T-helper 1 cell treated with Interleukin-12 subunit alpha and Interleukin-12 subunit beta and Interleukin-4 antibody, amounts not matched to agents 30 μg/mL and 1 μg/mL, for 36 hours (primary cell): ENCODE data around the gene CHST15.
"Not testable (repeated sequence)": the region's sequence is repeated elsewhere in the genome, so short reads cannot be mapped to it uniquely, and the experiment has no call there.

ENCODE experiments used
- H3K27ac Mint-ChIP-seq: one replicate; pipeline ENCODE4 v1.8.0; 2021; ENCODE audit warnings: mild to moderate bottlenecking, mixed read lengths
- H3K27me3 Mint-ChIP-seq: one replicate; pipeline ENCODE4 v1.8.0; 2021; ENCODE audit warnings: low read depth, mixed read lengths
- H3K36me3 Mint-ChIP-seq: one replicate; pipeline ENCODE4 v1.8.0; 2021; ENCODE audit warnings: low read depth, mixed read lengths
- H3K4me1 Mint-ChIP-seq: one replicate; pipeline ENCODE4 v1.8.0; 2021; ENCODE audit warnings: low read depth, mixed read lengths
- H3K4me3 Mint-ChIP-seq: one replicate; pipeline ENCODE4 v1.8.0; 2021; ENCODE audit warnings: mild to moderate bottlenecking, moderate library complexity, mixed read lengths
- H3K9me3 Mint-ChIP-seq: one replicate; pipeline ENCODE4 v1.8.0; 2021; ENCODE audit warnings: mixed read lengths

Gene CHST15

GRCh38 chr10:124035306-124035927 lies 58.0 kb downstream of the CHST15 start:
- H3K9me3 Mint-ChIP-seq, result no peaks in the 10 kb centered on the region
- H3K27me3 Mint-ChIP-seq, result peaks cover 4% of the 10 kb centered on the region
- H3K4me3 Mint-ChIP-seq, result peak overlapping the region; percentile 63
- peaks cover 20% of the 10 kb centered on the region for H3K4me1 Mint-ChIP-seq
- peak overlapping the region; percentile 76 for H3K27ac Mint-ChIP-seq
- H3K36me3 Mint-ChIP-seq, result no peaks in the 10 kb centered on the region

GRCh38 chr10:124034576-124035305 lies 58.7 kb downstream of the CHST15 start:
- peaks cover 20% of the 10 kb centered on the region for H3K4me1 Mint-ChIP-seq
- H3K27ac Mint-ChIP-seq, H3K4me3 Mint-ChIP-seq, H3K36me3 Mint-ChIP-seq, H3K27me3 Mint-ChIP-seq, H3K9me3 Mint-ChIP-seq: not testable (repeated sequence)

DNA sequence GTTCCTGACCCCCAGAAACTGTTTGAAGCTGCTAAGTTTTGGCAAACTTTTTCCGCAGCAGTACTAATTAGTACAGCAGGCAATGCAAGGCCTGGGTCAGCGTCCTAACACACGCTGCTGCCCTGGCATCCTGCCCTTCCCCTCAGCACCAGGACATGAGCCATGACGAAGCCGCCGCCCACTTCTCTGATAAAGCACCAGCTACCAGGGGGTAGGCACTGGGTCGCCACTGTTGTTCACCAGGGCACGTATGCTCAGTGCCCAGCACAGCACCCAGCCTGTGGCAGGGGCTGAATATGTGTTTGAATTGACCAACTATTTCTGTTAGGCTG lies 59.5 kb downstream of the CHST15 start:
- Mint-ChIP-seq H3K27ac (no peak overlapping the region), H3K27me3 (peaks cover 4% of the 10 kb centered on the region), H3K9me3 (no peaks in the 10 kb centered on the region), H3K4me3 (no peak overlapping the region), H3K36me3 (no peaks in the 10 kb centered on the region), H3K4me1 (peaks cover 19% of the 10 kb centered on the region)

DNA sequence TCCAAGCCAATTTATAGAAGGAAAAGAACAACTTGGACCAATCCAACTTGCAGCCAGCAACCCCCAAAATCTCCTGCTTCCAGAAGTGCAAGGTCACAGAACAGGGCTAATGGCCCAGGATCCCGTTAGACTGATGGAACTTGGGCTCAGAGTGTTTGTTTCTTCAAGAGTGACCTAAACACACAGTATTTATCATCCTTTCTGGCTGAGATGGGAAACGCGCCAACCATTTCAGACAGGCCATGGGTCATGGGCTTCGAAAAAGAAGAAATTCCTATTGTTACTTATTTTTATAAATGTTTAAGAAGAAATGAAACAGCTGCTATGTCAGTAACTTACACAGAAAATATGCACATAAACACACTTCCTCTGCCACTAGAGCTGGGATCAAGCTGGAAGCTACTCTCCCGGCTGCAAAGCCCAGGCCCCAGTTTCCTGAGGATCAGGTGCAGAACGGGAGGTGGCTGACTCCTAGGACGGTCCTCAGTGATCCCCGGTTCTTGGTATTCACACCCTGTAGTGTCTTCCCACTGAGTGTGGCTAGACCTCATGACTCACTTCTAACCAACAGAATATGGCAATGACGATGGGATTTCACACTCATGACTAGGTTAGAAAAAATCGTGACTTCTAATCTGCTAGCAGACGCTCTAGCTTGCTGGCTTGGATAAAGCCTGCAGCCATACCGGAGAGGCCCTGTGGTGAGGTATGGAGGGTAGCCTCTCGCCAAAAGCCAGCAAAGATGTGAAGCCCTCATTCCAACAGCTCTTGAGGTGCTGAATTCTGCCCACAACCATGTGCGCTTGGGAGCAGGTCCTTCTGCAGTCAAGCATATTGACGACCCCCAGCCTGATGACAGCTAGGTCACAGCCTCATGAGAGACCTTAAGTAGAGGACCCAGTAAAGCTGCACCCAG lies 60.2 kb downstream of the CHST15 start:
- Mint-ChIP-seq H3K4me3 (no peak overlapping the region), H3K9me3 (no peaks in the 10 kb centered on the region), H3K27me3 (peaks cover 4% of the 10 kb centered on the region), H3K36me3 (no peaks in the 10 kb centered on the region), H3K4me1 (peaks cover 18% of the 10 kb centered on the region), H3K27ac (no peak overlapping the region)

GRCh38 chr10:124032087-124032935 lies 61.1 kb downstream of the CHST15 start:
- Mint-ChIP-seq H3K9me3 (no peaks in the 10 kb centered on the region), H3K4me3 (no peak overlapping the region), H3K27ac (no peak overlapping the region), H3K36me3 (no peaks in the 10 kb centered on the region), H3K27me3 (peaks cover 4% of the 10 kb centered on the region), H3K4me1 (peaks cover 18% of the 10 kb centered on the region)

DNA sequence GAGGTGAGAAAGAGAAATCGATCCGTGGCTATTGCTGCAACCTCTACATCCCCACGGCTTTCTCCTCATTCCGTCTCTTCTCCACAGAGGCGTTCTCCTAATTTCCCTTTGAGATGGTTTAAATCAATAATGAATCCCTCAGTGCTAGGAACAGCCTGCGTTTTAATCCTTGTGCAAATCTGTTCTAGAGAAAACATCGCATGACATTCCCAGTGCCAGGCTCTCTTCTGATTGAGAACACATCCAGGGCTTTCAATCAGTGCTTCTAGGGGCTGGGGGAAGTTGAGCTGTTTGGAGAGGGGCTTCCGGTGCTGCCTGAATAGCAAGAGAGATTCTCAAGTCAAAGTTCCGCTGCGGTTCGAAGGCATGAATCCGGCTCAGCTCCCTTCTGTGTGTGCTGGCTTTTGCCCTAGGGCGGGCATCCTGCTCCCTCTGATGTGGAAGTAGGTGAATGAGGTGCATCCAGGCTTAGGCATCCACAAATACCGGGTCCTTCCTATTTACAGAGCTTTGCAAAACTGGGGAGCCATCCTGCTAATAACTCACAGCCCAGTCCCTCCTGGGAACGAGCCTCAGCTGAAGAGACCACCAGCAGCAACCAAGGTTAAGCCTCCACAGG lies 62.8 kb downstream of the CHST15 start:
- no peak overlapping the region for H3K4me3 Mint-ChIP-seq
- H3K27me3 Mint-ChIP-seq, result peaks cover 4% of the 10 kb centered on the region
- H3K27ac Mint-ChIP-seq, result no peak overlapping the region
- H3K36me3 Mint-ChIP-seq, result no peaks in the 10 kb centered on the region
- H3K9me3 Mint-ChIP-seq, result no peaks in the 10 kb centered on the region
- H3K4me1 Mint-ChIP-seq, result peaks cover 10% of the 10 kb centered on the region

DNA sequence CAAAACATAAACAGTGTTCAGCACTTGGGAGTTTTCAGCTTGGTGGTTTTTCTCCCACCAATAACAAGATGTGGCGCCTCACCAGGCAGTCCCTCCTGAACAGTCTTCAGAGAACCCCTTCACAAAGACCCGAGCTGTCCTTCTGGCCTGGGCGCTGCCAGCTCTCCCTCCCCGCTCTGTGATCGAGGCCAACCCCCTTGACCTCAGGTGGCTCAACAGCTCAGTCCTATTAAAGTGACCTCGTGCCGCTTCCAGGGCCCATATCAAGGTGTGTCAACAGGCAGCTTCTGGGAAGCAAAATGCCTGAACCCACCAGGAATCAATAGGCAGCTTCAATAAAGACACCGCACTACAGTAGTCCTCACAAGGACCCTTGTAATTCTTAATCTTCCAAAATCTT lies 63.3 kb downstream of the CHST15 start:
- no peaks in the 10 kb centered on the region for H3K36me3 Mint-ChIP-seq
- H3K27ac Mint-ChIP-seq, result no peak overlapping the region
- H3K9me3 Mint-ChIP-seq, result no peaks in the 10 kb centered on the region
- peaks cover 12% of the 10 kb centered on the region for H3K4me1 Mint-ChIP-seq
- no peak overlapping the region for H3K4me3 Mint-ChIP-seq
- H3K27me3 Mint-ChIP-seq, result peaks cover 4% of the 10 kb centered on the region

- Mint-ChIP-seq H3K27ac (no peak overlapping the region), H3K4me1 (peaks cover 15% of the 10 kb centered on the region), H3K36me3 (no peaks in the 10 kb centered on the region), H3K27me3 (peaks cover 4% of the 10 kb centered on the region), H3K9me3 (no peaks in the 10 kb centered on the region), H3K4me3 (no peak overlapping the region)
Observed at GRCh38 chr10:124029559-124029958, 63.8 kb downstream of the CHST15 start.

- H3K27me3 Mint-ChIP-seq, result peaks cover 4% of the 10 kb centered on the region
- no peaks in the 10 kb centered on the region for H3K9me3 Mint-ChIP-seq
- peaks cover 11% of the 10 kb centered on the region for H3K4me1 Mint-ChIP-seq
- H3K4me3 Mint-ChIP-seq, result no peak overlapping the region
- no peak overlapping the region for H3K27ac Mint-ChIP-seq
- no peaks in the 10 kb centered on the region for H3K36me3 Mint-ChIP-seq
Observed at GRCh38 chr10:124028700-124029480, 64.5 kb downstream of the CHST15 start.

DNA sequence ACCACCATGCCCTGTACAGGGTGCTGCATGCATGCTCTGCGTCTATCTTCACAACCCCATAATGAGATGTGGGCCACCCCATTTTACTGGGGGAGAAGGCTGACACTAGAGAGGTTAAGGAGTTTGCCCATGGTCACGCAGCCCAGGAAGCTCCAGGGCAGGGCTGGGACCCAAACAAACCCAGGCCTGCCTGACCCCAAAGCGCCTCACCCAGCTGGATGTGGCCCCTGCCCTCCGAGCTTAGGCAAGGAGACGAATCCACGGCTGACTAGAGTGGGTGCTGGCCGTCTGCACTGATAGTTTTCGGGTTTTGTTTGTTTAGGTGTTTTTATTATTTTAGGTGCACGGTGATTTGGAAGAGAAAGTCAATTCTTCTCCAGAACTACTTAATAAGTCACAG lies 65.7 kb downstream of the CHST15 start:
- no peak overlapping the region for H3K4me3 Mint-ChIP-seq
- H3K27ac Mint-ChIP-seq, result no peak overlapping the region
- no peaks in the 10 kb centered on the region for H3K9me3 Mint-ChIP-seq
- peaks cover 8% of the 10 kb centered on the region for H3K4me1 Mint-ChIP-seq
- peaks cover 4% of the 10 kb centered on the region for H3K27me3 Mint-ChIP-seq
- H3K36me3 Mint-ChIP-seq, result no peaks in the 10 kb centered on the region

- no peaks in the 10 kb centered on the region for H3K36me3 Mint-ChIP-seq
- H3K4me3 Mint-ChIP-seq, result no peak overlapping the region
- H3K27ac Mint-ChIP-seq, result no peak overlapping the region
- peaks cover 8% of the 10 kb centered on the region for H3K4me1 Mint-ChIP-seq
- peaks cover 7% of the 10 kb centered on the region for H3K27me3 Mint-ChIP-seq
- no peaks in the 10 kb centered on the region for H3K9me3 Mint-ChIP-seq
Observed at GRCh38 chr10:124027031-124027611, 66.3 kb downstream of the CHST15 start.

- H3K9me3 Mint-ChIP-seq, result no peaks in the 10 kb centered on the region
- H3K27me3 Mint-ChIP-seq, result peaks cover 7% of the 10 kb centered on the region
- H3K4me1 Mint-ChIP-seq, result peaks cover 8% of the 10 kb centered on the region
- H3K36me3 Mint-ChIP-seq, result no peaks in the 10 kb centered on the region
- H3K27ac Mint-ChIP-seq, result no peak overlapping the region
- H3K4me3 Mint-ChIP-seq, result no peak overlapping the region
Observed at GRCh38 chr10:124026589-124026939, 66.8 kb downstream of the CHST15 start.
